GM12878 (cell line): Measurements from ENCODE around the gene PPP1R9B.

Source experiments
- ESRRA ChIP-seq: IDR thresholded peaks from 2 replicates; pipeline ENCODE4 v1.6.1; 2012; ENCODE audit warnings: mild to moderate bottlenecking, low read length, improper control_type of control experiment
- POLR2A ChIP-seq: IDR thresholded peaks from 2 replicates; pipeline ENCODE4 v1.6.1; 2011; ENCODE audit warnings: low read depth, mild to moderate bottlenecking, low read length
- POLR2AphosphoS5 ChIP-seq: IDR thresholded peaks from 2 replicates; pipeline ENCODE4 v1.6.1; 2011; ENCODE audit warnings: mild to moderate bottlenecking, low read length, inconsistent platforms
- RAD21 ChIP-seq: IDR thresholded peaks from 2 replicates; pipeline ENCODE4 v1.6.1; 2011; ENCODE audit warnings: mild to moderate bottlenecking, low read depth, low read length, moderate library complexity; ENCODE audit not compliant: insufficient read depth
- RFX5 ChIP-seq: IDR thresholded peaks from 2 replicates; pipeline ENCODE4 v1.6.1; 2011; ENCODE audit warnings: low read depth, low read length, improper control_type of control experiment
- SMARCA5 ChIP-seq: fragments of 450-650 bp; IDR thresholded peaks from 2 replicates; pipeline ENCODE4 v1.6.1; 2017; ENCODE audit warnings: mild to moderate bottlenecking
- TCF12 ChIP-seq: IDR thresholded peaks from 2 replicates; pipeline ENCODE4 v1.6.1; 2011; ENCODE audit warnings: low read depth, mild to moderate bottlenecking, low read length
- TF ChIP-seq, protein P1 (sequence below): IDR thresholded peaks from 2 replicates; pipeline ENCODE4 v1.6.1; 2012; ENCODE audit warnings: low read depth, low read length, improper control_type of control experiment
- TF ChIP-seq, protein P2 (sequence below), 3 experiments: IDR thresholded peaks in 2 of 3; conservative IDR thresholded peaks in 1 of 3; 2 replicates each; pipeline ENCODE4 v1.5.1; 2011; ENCODE audit warnings: low read depth in 3 of 3, low read length in 3 of 3, mild to moderate bottlenecking in 3 of 3, control low read depth in 2 of 3, moderate library complexity in 2 of 3, inconsistent platforms in 1 of 3, mixed read lengths in 1 of 3; ENCODE audit not compliant: control insufficient read depth in 2 of 3, insufficient read depth in 1 of 3; ENCODE audit errors: extremely low read depth in 1 of 3
- TF ChIP-seq, protein P3 (sequence below): IDR thresholded peaks from 2 replicates; pipeline ENCODE4 v1.6.1; 2012; ENCODE audit warnings: low read depth, low read length, improper control_type of control experiment
- TF ChIP-seq, protein P4 (sequence below): fragments of 450-650 bp; IDR thresholded peaks from 2 replicates; pipeline ENCODE4 v1.6.1; 2014; ENCODE audit warnings: mild to moderate bottlenecking

DNA sequence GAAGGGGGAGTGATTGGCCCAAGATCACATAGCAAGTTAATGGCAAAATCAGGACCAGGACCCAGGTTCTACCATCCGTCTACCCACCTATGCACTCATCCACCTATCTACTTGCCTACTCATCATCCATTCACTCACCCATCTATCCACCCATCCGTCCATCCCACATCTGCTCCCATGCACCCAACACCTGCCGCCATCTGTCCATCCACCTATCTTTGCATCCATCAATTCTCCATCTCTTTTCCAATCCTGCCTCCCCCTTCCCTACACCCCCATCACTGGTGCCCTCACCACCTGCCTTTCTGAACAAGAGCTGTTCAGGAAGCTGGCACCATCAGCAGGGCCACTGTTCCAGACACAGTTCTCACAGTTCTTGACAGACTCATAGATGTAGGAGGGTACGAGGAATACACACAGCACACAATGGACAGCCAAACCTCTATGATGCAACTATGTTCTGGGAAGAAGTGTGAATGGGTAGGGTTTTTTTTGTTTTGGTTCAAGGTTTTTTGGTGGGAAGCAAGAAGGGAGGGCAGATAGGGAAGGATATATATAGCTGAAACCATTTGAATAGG, 25.0 kb downstream of the PPP1R9B start:
- TF ChIP-seq, protein P1, sequence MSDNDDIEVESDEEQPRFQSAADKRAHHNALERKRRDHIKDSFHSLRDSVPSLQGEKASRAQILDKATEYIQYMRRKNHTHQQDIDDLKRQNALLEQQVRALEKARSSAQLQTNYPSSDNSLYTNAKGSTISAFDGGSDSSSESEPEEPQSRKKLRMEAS, result no peak
- TF ChIP-seq, protein P2, sequence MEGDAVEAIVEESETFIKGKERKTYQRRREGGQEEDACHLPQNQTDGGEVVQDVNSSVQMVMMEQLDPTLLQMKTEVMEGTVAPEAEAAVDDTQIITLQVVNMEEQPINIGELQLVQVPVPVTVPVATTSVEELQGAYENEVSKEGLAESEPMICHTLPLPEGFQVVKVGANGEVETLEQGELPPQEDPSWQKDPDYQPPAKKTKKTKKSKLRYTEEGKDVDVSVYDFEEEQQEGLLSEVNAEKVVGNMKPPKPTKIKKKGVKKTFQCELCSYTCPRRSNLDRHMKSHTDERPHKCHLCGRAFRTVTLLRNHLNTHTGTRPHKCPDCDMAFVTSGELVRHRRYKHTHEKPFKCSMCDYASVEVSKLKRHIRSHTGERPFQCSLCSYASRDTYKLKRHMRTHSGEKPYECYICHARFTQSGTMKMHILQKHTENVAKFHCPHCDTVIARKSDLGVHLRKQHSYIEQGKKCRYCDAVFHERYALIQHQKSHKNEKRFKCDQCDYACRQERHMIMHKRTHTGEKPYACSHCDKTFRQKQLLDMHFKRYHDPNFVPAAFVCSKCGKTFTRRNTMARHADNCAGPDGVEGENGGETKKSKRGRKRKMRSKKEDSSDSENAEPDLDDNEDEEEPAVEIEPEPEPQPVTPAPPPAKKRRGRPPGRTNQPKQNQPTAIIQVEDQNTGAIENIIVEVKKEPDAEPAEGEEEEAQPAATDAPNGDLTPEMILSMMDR (IDR thresholded peaks at IDR 0.05 in 2 of 3, conservative IDR thresholded peaks at IDR 0.05 in 1 of 3; ENCODE audit: control insufficient read depth in 2 of 3, extremely low read depth in 1 of 3, insufficient read depth in 1 of 3, low read depth in 3 of 3, low read length in 3 of 3), result no peak
- TF ChIP-seq RAD21 (no peak), POLR2A (no peak), ESRRA (no peak), TCF12 (no peak), SMARCA5 (no peak), POLR2AphosphoS5 (no peak), RFX5 (no peak)
- TF ChIP-seq, protein P3, sequence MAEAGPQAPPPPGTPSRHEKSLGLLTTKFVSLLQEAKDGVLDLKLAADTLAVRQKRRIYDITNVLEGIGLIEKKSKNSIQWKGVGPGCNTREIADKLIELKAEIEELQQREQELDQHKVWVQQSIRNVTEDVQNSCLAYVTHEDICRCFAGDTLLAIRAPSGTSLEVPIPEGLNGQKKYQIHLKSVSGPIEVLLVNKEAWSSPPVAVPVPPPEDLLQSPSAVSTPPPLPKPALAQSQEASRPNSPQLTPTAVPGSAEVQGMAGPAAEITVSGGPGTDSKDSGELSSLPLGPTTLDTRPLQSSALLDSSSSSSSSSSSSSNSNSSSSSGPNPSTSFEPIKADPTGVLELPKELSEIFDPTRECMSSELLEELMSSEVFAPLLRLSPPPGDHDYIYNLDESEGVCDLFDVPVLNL, result no peak
- TF ChIP-seq, protein P4, sequence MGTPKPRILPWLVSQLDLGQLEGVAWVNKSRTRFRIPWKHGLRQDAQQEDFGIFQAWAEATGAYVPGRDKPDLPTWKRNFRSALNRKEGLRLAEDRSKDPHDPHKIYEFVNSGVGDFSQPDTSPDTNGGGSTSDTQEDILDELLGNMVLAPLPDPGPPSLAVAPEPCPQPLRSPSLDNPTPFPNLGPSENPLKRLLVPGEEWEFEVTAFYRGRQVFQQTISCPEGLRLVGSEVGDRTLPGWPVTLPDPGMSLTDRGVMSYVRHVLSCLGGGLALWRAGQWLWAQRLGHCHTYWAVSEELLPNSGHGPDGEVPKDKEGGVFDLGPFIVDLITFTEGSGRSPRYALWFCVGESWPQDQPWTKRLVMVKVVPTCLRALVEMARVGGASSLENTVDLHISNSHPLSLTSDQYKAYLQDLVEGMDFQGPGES, result no peak
